ENCODE data around the gene RNF225. TPM values are rescaled to one million over a fixed set of nuclear protein-coding genes. Genes with fewer than 3 reads are reported as not detected.
A peak's percentile ranks its signal among the peaks of the same experiment; 100 is the strongest.

Gene RNF225
- total RNA-seq, 1 donor from 2014 or later = 0.79 TPM

GRCh38 chr19:58417071-58417470, 21.6 kb downstream of the RNF225 start:
- TF ChIP-seq CTCF (IDR thresholded peaks at IDR 0.05; ENCODE audit: insufficient read depth, low read length, severe bottlenecking) = no peak
- no peak overlapping the region for H3K4me3 ChIP-seq (ENCODE audit: low read depth, low read length)
- FAIRE-seq = no peak
- DNase-seq (ENCODE audit: low read depth) = no peak
- no peaks in the 10 kb centered on the region for H3K27me3 ChIP-seq (ENCODE audit: control insufficient read depth, insufficient read depth, low read length)
- H3K36me3 ChIP-seq (ENCODE audit: control insufficient read depth, insufficient read depth, low read length) = peaks cover 14% of the 10 kb centered on the region

GRCh38 chr19:58428617-58429016, 33.2 kb downstream of the RNF225 start:
- H3K27me3 ChIP-seq (ENCODE audit: control insufficient read depth, insufficient read depth, low read length) = no peaks in the 10 kb centered on the region
- FAIRE-seq = no peak
- DNase-seq (ENCODE audit: low read depth) = peak; percentile 99
- peaks cover 1% of the 10 kb centered on the region for H3K36me3 ChIP-seq (ENCODE audit: control insufficient read depth, insufficient read depth, low read length)
- no peak for TF ChIP-seq CTCF (IDR thresholded peaks at IDR 0.05; ENCODE audit: insufficient read depth, low read length, severe bottlenecking)
- H3K4me3 ChIP-seq (ENCODE audit: low read depth, low read length) = no peak overlapping the region

- no peaks in the 10 kb centered on the region for H3K27me3 ChIP-seq (ENCODE audit: control insufficient read depth, insufficient read depth, low read length)
- no peak overlapping the region for H3K4me3 ChIP-seq (ENCODE audit: low read depth, low read length)
- DNase-seq (ENCODE audit: low read depth) = peak; percentile 64
- no peak for TF ChIP-seq CTCF (IDR thresholded peaks at IDR 0.05; ENCODE audit: insufficient read depth, low read length, severe bottlenecking)
- no peak for FAIRE-seq
- peaks cover 9% of the 10 kb centered on the region for H3K36me3 ChIP-seq (ENCODE audit: control insufficient read depth, insufficient read depth, low read length)
Observed at GRCh38 chr19:58429745-58430144, 34.3 kb downstream of the RNF225 start.

GRCh38 chr19:58434217-58434616, 38.8 kb downstream of the RNF225 start:
- FAIRE-seq (no peak), DNase-seq (ENCODE audit: low read depth) (no peak)
- H3K27me3 ChIP-seq (ENCODE audit: control insufficient read depth, insufficient read depth, low read length) = no peaks in the 10 kb centered on the region
- peaks cover 11% of the 10 kb centered on the region for H3K36me3 ChIP-seq (ENCODE audit: control insufficient read depth, insufficient read depth, low read length)
- TF ChIP-seq CTCF (IDR thresholded peaks at IDR 0.05; ENCODE audit: insufficient read depth, low read length, severe bottlenecking) = no peak
- H3K4me3 ChIP-seq (ENCODE audit: low read depth, low read length) = no peak overlapping the region

- no peaks in the 10 kb centered on the region for H3K27me3 ChIP-seq (ENCODE audit: control insufficient read depth, insufficient read depth, low read length)
- H3K4me3 ChIP-seq (ENCODE audit: low read depth, low read length) = peak within 1 kb of the TSS; percentile 79
- TF ChIP-seq CTCF (IDR thresholded peaks at IDR 0.05; ENCODE audit: insufficient read depth, low read length, severe bottlenecking) = no peak
- DNase-seq (ENCODE audit: low read depth) = peak; percentile 99
- peak; percentile 97 for FAIRE-seq
- H3K36me3 ChIP-seq (ENCODE audit: control insufficient read depth, insufficient read depth, low read length) = peaks cover 1% of the 10 kb centered on the region
Observed at GRCh38 chr19:58439576-58440554, 44.4 kb downstream of the RNF225 start, which contains the start of gene ZNF132. TSS of gene ZNF132 (minus strand) at chr19:58440153. CDS start at chr19:58439821, 332 bp downstream.
